H9 (cell line): Measurements from ENCODE around the gene NOD1. TPM values are rescaled to one million over a fixed set of nuclear protein-coding genes. Genes with fewer than 3 reads are reported as not detected.

ENCODE experiments used
- DNase-seq: peaks from one replicate; pipeline ENCODE4 v3.0.0-alpha.2; 2017
- H2AFZ ChIP-seq: one replicate; pipeline ENCODE4 v1.6.1; 2013; ENCODE audit warnings: mild to moderate bottlenecking, low read length, control low read depth, moderate library complexity
- H2AK5ac ChIP-seq: 2 replicates; pipeline ENCODE4 v1.6.1; 2013; ENCODE audit warnings: low read length, control low read depth, mixed read lengths; ENCODE audit not compliant: insufficient read length
- H2BK120ac ChIP-seq: one replicate; pipeline ENCODE4 v1.6.1; 2013; ENCODE audit warnings: low read depth, mild to moderate bottlenecking, low read length, control low read depth, inconsistent platforms; ENCODE audit not compliant: poor library complexity, severe bottlenecking
- H2BK12ac ChIP-seq: 2 replicates; pipeline ENCODE4 v1.6.1; 2013; ENCODE audit warnings: low read length, control low read depth, mixed read lengths, low read depth; ENCODE audit not compliant: insufficient read length
- H2BK15ac ChIP-seq: 2 replicates; pipeline ENCODE4 v1.6.1; 2013; ENCODE audit warnings: low read depth, low read length, control low read depth
- H2BK20ac ChIP-seq: one replicate; pipeline ENCODE4 v1.6.1; 2013; ENCODE audit warnings: low read depth, mild to moderate bottlenecking, low read length, control low read depth, inconsistent platforms; ENCODE audit not compliant: poor library complexity, severe bottlenecking
- H2BK5ac ChIP-seq: 2 replicates; pipeline ENCODE4 v1.6.1; 2013; ENCODE audit warnings: low read length, control low read depth, mixed read lengths; ENCODE audit not compliant: insufficient read length
- H3K14ac ChIP-seq: 2 replicates; pipeline ENCODE4 v1.6.1; 2013; ENCODE audit warnings: low read length, control low read depth; ENCODE audit not compliant: insufficient read depth
- H3K18ac ChIP-seq: 2 replicates; pipeline ENCODE4 v1.6.1; 2013; ENCODE audit warnings: low read depth, mild to moderate bottlenecking, mixed read lengths, low read length, control low read depth; ENCODE audit not compliant: insufficient read length
- H3K23ac ChIP-seq: 2 replicates; pipeline ENCODE4 v1.6.1; 2013; ENCODE audit warnings: low read length, control low read depth, mixed read lengths, low read depth; ENCODE audit not compliant: insufficient read length
- H3K23me2 ChIP-seq: 2 replicates; pipeline ENCODE4 v1.6.1; 2013; ENCODE audit warnings: low read depth, mild to moderate bottlenecking, mixed read lengths, low read length, control low read depth; ENCODE audit not compliant: insufficient read length, poor library complexity, severe bottlenecking
- H3K27ac ChIP-seq: 2 replicates; pipeline ENCODE4 v1.5.1; 2013; ENCODE audit warnings: low read length, control low read depth, mixed read lengths, low read depth; ENCODE audit not compliant: insufficient read length
- H3K27me3 ChIP-seq: 2 replicates; pipeline ENCODE4 v1.6.1; 2013; ENCODE audit warnings: low read length, control low read depth, inconsistent platforms; ENCODE audit not compliant: insufficient read depth
- H3K4ac ChIP-seq: 2 replicates; pipeline ENCODE4 v1.6.1; 2013; ENCODE audit warnings: low read depth, mild to moderate bottlenecking, control low read depth, inconsistent platforms, low read length, moderate library complexity
- H3K4me1 ChIP-seq: 2 replicates; pipeline ENCODE4 v1.6.1; 2013; ENCODE audit warnings: low read length, control low read depth, inconsistent platforms; ENCODE audit not compliant: insufficient read depth
- H3K4me2 ChIP-seq: 2 replicates; pipeline ENCODE4 v1.6.1; 2013; ENCODE audit warnings: low read length, control low read depth, mixed read lengths; ENCODE audit not compliant: insufficient read length, insufficient read depth
- H3K56ac ChIP-seq: 2 replicates; pipeline ENCODE4 v1.6.1; 2013; ENCODE audit warnings: low read depth, mild to moderate bottlenecking, mixed read lengths, low read length, control low read depth; ENCODE audit not compliant: insufficient read length
- H3K79me1 ChIP-seq: 2 replicates; pipeline ENCODE4 v1.6.1; 2013; ENCODE audit warnings: low read depth, mild to moderate bottlenecking, moderate library complexity, low read length, control low read depth, inconsistent platforms; ENCODE audit not compliant: insufficient read depth, poor library complexity, severe bottlenecking
- H3K79me2 ChIP-seq: 2 replicates; pipeline ENCODE4 v1.6.1; 2013; ENCODE audit warnings: low read length, control low read depth, inconsistent platforms; ENCODE audit not compliant: insufficient read depth
- H3K9ac ChIP-seq: 2 replicates; pipeline ENCODE4 v1.6.1; 2013; ENCODE audit warnings: low read length, control low read depth, mixed read lengths; ENCODE audit not compliant: insufficient read length; ENCODE audit errors: extremely low read depth
- H3K9me3 ChIP-seq: one replicate; pipeline ENCODE4 v1.6.1; 2013; ENCODE audit warnings: low read depth, low read length, inconsistent platforms; ENCODE audit not compliant: control insufficient read depth
- H3T11ph ChIP-seq: one replicate; pipeline ENCODE4 v1.6.1; 2013; ENCODE audit warnings: mild to moderate bottlenecking, low read length, control low read depth, inconsistent platforms
- H4K20me1 ChIP-seq: one replicate; pipeline ENCODE4 v1.6.1; 2013; ENCODE audit not compliant: control insufficient read depth, insufficient read length, insufficient read depth
- H4K5ac ChIP-seq: 2 replicates; pipeline ENCODE4 v1.6.1; 2013; ENCODE audit warnings: low read depth, mild to moderate bottlenecking, mixed read lengths, low read length, control low read depth; ENCODE audit not compliant: insufficient read length
- H4K8ac ChIP-seq: replicated peaks from 2 replicates; pipeline ENCODE4 v1.6.1; 2013; ENCODE audit warnings: low read length, control low read depth, mixed read lengths, low read depth; ENCODE audit not compliant: insufficient read length
- H4K91ac ChIP-seq: 2 replicates; pipeline ENCODE4 v1.6.1; 2013; ENCODE audit warnings: low read depth, mild to moderate bottlenecking, moderate library complexity, mixed read lengths, low read length, control low read depth; ENCODE audit not compliant: insufficient read length
- H3K27ac Mint-ChIP-seq, 3 experiments: 2 replicates in 2 of 3; 3 replicates in 1 of 3; pipeline ENCODE4 v1.8.0; 2020 to 2021; ENCODE audit warnings: mixed read lengths in 3 of 3, mild to moderate bottlenecking in 1 of 3, moderate library complexity in 1 of 3
- H3K27me3 Mint-ChIP-seq: 2 replicates; pipeline ENCODE4 v1.8.0; 2021; ENCODE audit warnings: low read depth, mild to moderate bottlenecking, moderate library complexity, mixed read lengths
- H3K36me3 Mint-ChIP-seq, 3 experiments: 2 replicates in 2 of 3; 3 replicates in 1 of 3; pipeline ENCODE4 v1.8.0; 2020 to 2021; ENCODE audit warnings: low read depth in 3 of 3, mixed read lengths in 3 of 3; ENCODE audit not compliant: insufficient read depth in 1 of 3
- H3K4me1 Mint-ChIP-seq, 2 experiments: 2 replicates each; pipeline ENCODE4 v1.8.0; 2020; ENCODE audit warnings: mixed read lengths in 2 of 2
- H3K4me3 Mint-ChIP-seq, 2 experiments: 2 replicates in 1 of 2; 3 replicates in 1 of 2; pipeline ENCODE4 v1.8.0; 2020 to 2021; ENCODE audit warnings: mild to moderate bottlenecking in 2 of 2, mixed read lengths in 2 of 2, moderate library complexity in 1 of 2
- H3K9me3 Mint-ChIP-seq, 2 experiments: 2 replicates in 1 of 2; 3 replicates in 1 of 2; pipeline ENCODE4 v1.8.0; 2020; ENCODE audit warnings: mild to moderate bottlenecking in 2 of 2, mixed read lengths in 2 of 2, moderate library complexity in 1 of 2
- CTCF ChIP-seq: fragments of 200-600 bp; sonication (generic); conservative IDR thresholded peaks from 3 replicates; pipeline ENCODE4 v1.8.0; 2021; ENCODE audit warnings: antibody characterized with exemption, mild to moderate bottlenecking
- WGBS: extraction: QIAGEN DNeasy Blood & Tissue Kit; methylation state at CpG from one replicate; pipeline ENCODE4 v1.1.7; 2013; ENCODE audit warnings: missing lambda C conversion rate, low lambda C conversion rate, mixed read lengths; ENCODE audit not compliant: insufficient read length; ENCODE audit errors: extremely low coverage; 5-methylcytosine and 5-hydroxymethylcytosine counted together
- total RNA-seq: library from RNA; stranded (reverse); gene quantifications from 2 replicates; pipeline ENCODE4 v1.2.1, GENCODE V29; 2021

The NOD1 gene
- total RNA-seq, 1 experiment from 2014 or later = 5.3 TPM

GRCh38 chr7:30436046-30436445 lies 42.5 kb downstream of the NOD1 start:
- Histone ChIP-seq H3K79me2 (no peaks in the 10 kb centered on the region), H3K4me2 (no peak overlapping the region), H3K4me1 (peaks cover 5% of the 10 kb centered on the region; the same call in 1 of the 2 replicates), H4K8ac (no peak overlapping the region), H2BK120ac (no peak overlapping the region), H3K27ac (no peak overlapping the region), H4K20me1 (no peaks in the 10 kb centered on the region), H3K9me3 (no peaks in the 10 kb centered on the region), H3K27me3 (no peaks in the 10 kb centered on the region), H3K79me1 (no peaks in the 10 kb centered on the region), H3K23ac (no peak overlapping the region), H3K56ac (no peak overlapping the region), H4K91ac (no peak overlapping the region), H2AFZ (no peak overlapping the region), H2AK5ac (no peak overlapping the region), H3K18ac (no peak overlapping the region), H2BK5ac (no peak overlapping the region), H3T11ph (no peak overlapping the region), H2BK12ac (no peak overlapping the region), H3K14ac (no peak overlapping the region), H3K4ac (no peak overlapping the region), H2BK15ac (no peak overlapping the region), H4K5ac (no peak overlapping the region), H3K9ac (no peak overlapping the region), H2BK20ac (no peak overlapping the region), H3K23me2 (no peaks in the 10 kb centered on the region)
- Mint-ChIP-seq H3K4me3 (no peak overlapping the region), H3K4me1 (peaks cover 25 to 36% of the 10 kb centered on the region in 2 experiments), H3K9me3 (peaks cover 0 to 5% of the 10 kb centered on the region in 2 experiments; a peak in 1 of 5 replicates), H3K36me3 (peaks cover 19 to 31% (median 23%) of the 10 kb centered on the region in 3 experiments), H3K27me3 (no peaks in the 10 kb centered on the region; the same call in 1 of the 2 replicates), H3K27ac (no peak overlapping the region)
- no CpG with 5 or more reads among the region's 7 CpGs for WGBS
- no peak for TF ChIP-seq CTCF
- DNase-seq = no peak
